Activated CD8-positive, alpha-beta memory T cell treated with anti-CD3 and anti-CD28 coated beads for 24 hours (primary cell): ENCODE data around the gene SERINC2.
"Not testable (repeated sequence)": the region's sequence is repeated elsewhere in the genome, so short reads cannot be mapped to it uniquely, and the experiment has no call there.

ENCODE experiments used
- DNase-seq: peaks from one replicate; pipeline ENCODE4 v3.0.0-alpha.2; 2020

SERINC2 gene

GRCh38 chr1:31435471-31436409 lies 22.7 kb downstream of the SERINC2 start:
- DNase-seq: peak; percentile 42

- DNase-seq: peak; percentile 24
These were observed 23.8 kb downstream of the SERINC2 start for GRCh38 chr1:31436596-31437432.

GRCh38 chr1:31437433-31438037 lies 24.5 kb downstream of the SERINC2 start:
- DNase-seq: no peak

- DNase-seq: no peak
These were observed 26.3 kb downstream of the SERINC2 start for GRCh38 chr1:31439276-31439675.

- DNase-seq: no peak
These were observed 28.1 kb downstream of the SERINC2 start for GRCh38 chr1:31441073-31441472.

- DNase-seq: no peak
These were observed 28.5 kb downstream of the SERINC2 start for GRCh38 chr1:31441558-31441957.

GRCh38 chr1:31441970-31442647 lies 29.1 kb downstream of the SERINC2 start:
- no peak for DNase-seq

GRCh38 chr1:31442648-31442994 lies 29.6 kb downstream of the SERINC2 start:
- no peak for DNase-seq

- no peak for DNase-seq
These were observed 30.7 kb downstream of the SERINC2 start for GRCh38 chr1:31443673-31444072.

GRCh38 chr1:31444725-31445448 lies 31.9 kb downstream of the SERINC2 start:
- no peak for DNase-seq

GRCh38 chr1:31445951-31446350 lies 32.9 kb downstream of the SERINC2 start:
- DNase-seq: no peak

- DNase-seq: no peak
These were observed 34.2 kb downstream of the SERINC2 start for GRCh38 chr1:31447210-31447609.

- no peak for DNase-seq
These were observed 40.5 kb downstream of the SERINC2 start for GRCh38 chr1:31453384-31454079.

- DNase-seq: no peak
These were observed 45.4 kb downstream of the SERINC2 start for GRCh38 chr1:31458287-31458896.

- no peak for DNase-seq
These were observed 47.0 kb downstream of the SERINC2 start for GRCh38 chr1:31460027-31460426.

- no peak for DNase-seq
These were observed 54.1 kb downstream of the SERINC2 start for GRCh38 chr1:31467005-31467674.

GRCh38 chr1:31470794-31471315 lies 57.8 kb downstream of the SERINC2 start:
- no peak for DNase-seq

GRCh38 chr1:31471452-31472313 lies 58.7 kb downstream of the SERINC2 start:
- not testable (repeated sequence) for DNase-seq

- not testable (repeated sequence) for DNase-seq
These were observed 59.3 kb downstream of the SERINC2 start for GRCh38 chr1:31472314-31472651.
